A549 (cell line): ENCODE results near the gene EXOG. TPM values are rescaled to one million over a fixed set of nuclear protein-coding genes. Genes with fewer than 3 reads are reported as not detected.

ENCODE experiments used
- ATAC-seq, 2 experiments: fragments of 200-7000 bp in 1 of 2; fragments of >200 bp in 1 of 2; cut with Nextera tagmentation in 1 of 2; cut with Tn5 transposase in 1 of 2; 3 replicates each; pipeline versions ENCODE4 v1.8.0 to v1.9.1; 2018 to 2020; ENCODE audit warnings: mild to moderate bottlenecking in 1 of 2, moderate library complexity in 1 of 2
- CTCF ChIA-PET: fragments of 300-600 bp; sonication (Branson Sonifier 250); formaldehyde crosslinking; extraction: SDS; loops from one replicate; lab custom pipeline; 2021; ENCODE audit warnings: antibody characterized with exemption, inconsistent platforms; lab: Yijun Ruan, JAX
- POLR2A ChIA-PET: fragments of 350-600 bp; formaldehyde crosslinking; extraction: SDS; loops from one replicate; lab custom pipeline; 2021; ENCODE audit warnings: antibody characterized with exemption, inconsistent platforms; lab: Yijun Ruan, JAX
- DNase-seq, 2 experiments: peaks; one replicate each; pipeline versions ENCODE4 v3.0.0 to v3.0.0-alpha.2; 2011 to 2016; ENCODE audit warnings: low read depth in 1 of 2, low spot score in 1 of 2
- FAIRE-seq: peaks from 2 replicates; lab custom pipeline; 2011; peaks lifted over from hg19 to GRCh38; lab: Jason Lieb, UNC
- H3K27ac ChIP-seq, 2 experiments: fragments of >200 bp; sonication (Bioruptor Twin); formaldehyde crosslinking; 3 replicates each; pipeline ENCODE4 v1.5.1; 2016 to 2017
- H3K4me1 ChIP-seq: fragments of >200 bp; sonication (Bioruptor Twin); formaldehyde crosslinking; 3 replicates; pipeline ENCODE4 v1.6.1; 2016
- H3K4me2 ChIP-seq: fragments of >200 bp; sonication (Bioruptor Twin); formaldehyde crosslinking; 3 replicates; pipeline ENCODE4 v1.6.1; 2016
- H3K4me3 ChIP-seq: fragments of >200 bp; sonication (Bioruptor Twin); formaldehyde crosslinking; 3 replicates; pipeline ENCODE4 v1.5.1; 2016
- H3K9me3 ChIP-seq: fragments of >200 bp; sonication (Bioruptor Twin); formaldehyde crosslinking; 3 replicates; pipeline ENCODE4 v1.6.1; 2016
- CBX8 ChIP-seq: fragments of 200-600 bp; sonication (generic); IDR thresholded peaks from 2 replicates; pipeline ENCODE4 v1.6.1; 2016
- CHD4 ChIP-seq: fragments of 200-600 bp; sonication (generic); IDR thresholded peaks from 2 replicates; pipeline ENCODE4 v1.6.1; 2016; ENCODE audit warnings: antibody characterized with exemption, mild to moderate bottlenecking, borderline replicate concordance
- EHMT2 ChIP-seq: fragments of 200-600 bp; sonication (generic); IDR thresholded peaks from 2 replicates; pipeline ENCODE4 v1.6.1; 2016; ENCODE audit warnings: antibody characterized with exemption, low read depth, mild to moderate bottlenecking, moderate library complexity
- FOSB ChIP-seq: fragments of 250-450 bp; sonication (Bioruptor Pico); IDR thresholded peaks from 2 replicates; pipeline ENCODE4 v1.5.0; 2020; ENCODE audit warnings: mild to moderate bottlenecking, moderate library complexity
- FOXS1 ChIP-seq: fragments of 250-450 bp; sonication (Bioruptor Pico); IDR thresholded peaks from 2 replicates; pipeline ENCODE4 v1.5.0; 2020; ENCODE audit warnings: mild to moderate bottlenecking, moderate library complexity
- GATA3 ChIP-seq: IDR thresholded peaks from 2 replicates; pipeline ENCODE4 v1.6.1; 2012; ENCODE audit warnings: borderline replicate concordance
- HDAC2 ChIP-seq: fragments of 200-600 bp; sonication (generic); IDR thresholded peaks from 2 replicates; pipeline ENCODE4 v1.6.1; 2016
- HOXA7 ChIP-seq: fragments of 250-450 bp; sonication (Bioruptor Pico); IDR thresholded peaks from 2 replicates; pipeline ENCODE4 v1.5.0; 2020; ENCODE audit warnings: mild to moderate bottlenecking, moderate library complexity
- JUNB ChIP-seq: fragments of >200 bp; sonication (Bioruptor Twin); formaldehyde crosslinking; IDR thresholded peaks from 2 replicates; pipeline ENCODE4 v1.6.1; 2016
- KDM5A ChIP-seq: fragments of 200-600 bp; sonication (generic); IDR thresholded peaks from 2 replicates; pipeline ENCODE4 v1.6.1; 2016; ENCODE audit warnings: antibody characterized with exemption, mild to moderate bottlenecking
- NR3C1 ChIP-seq: fragments of >200 bp; sonication (Bioruptor Twin); formaldehyde crosslinking; IDR thresholded peaks from 3 replicates; pipeline ENCODE4 v1.6.1; 2017
- PHF8 ChIP-seq: fragments of 200-600 bp; sonication (generic); IDR thresholded peaks from 2 replicates; pipeline ENCODE4 v1.6.1; 2016; ENCODE audit warnings: low read depth, mild to moderate bottlenecking, antibody characterized with exemption, moderate library complexity, borderline replicate concordance
- POLR2A ChIP-seq: IDR thresholded peaks from 2 replicates; pipeline ENCODE4 v1.6.1; 2012; ENCODE audit warnings: mild to moderate bottlenecking, low read length
- POLR2AphosphoS2 ChIP-seq: conservative IDR thresholded peaks from 2 replicates; pipeline ENCODE4 v1.6.1; 2012; ENCODE audit warnings: low read length, improper control_type of control experiment, inconsistent platforms
- RFX5 ChIP-seq: fragments of 450-650 bp; IDR thresholded peaks from 2 replicates; pipeline ENCODE4 v1.7.1; 2014; ENCODE audit warnings: antibody characterized with exemption, mild to moderate bottlenecking, moderate library complexity
- SREBF2 ChIP-seq: fragments of 450-650 bp; IDR thresholded peaks from 2 replicates; pipeline ENCODE4 v1.6.1; 2014; ENCODE audit warnings: mild to moderate bottlenecking, moderate library complexity
- TFCP2L1 ChIP-seq: fragments of 250-450 bp; sonication (Bioruptor Pico); IDR thresholded peaks from 2 replicates; pipeline ENCODE4 v1.5.0; 2021; ENCODE audit warnings: mild to moderate bottlenecking
- ZC3H11A ChIP-seq: fragments of 450-650 bp; IDR thresholded peaks from 2 replicates; pipeline ENCODE4 v1.6.1; 2014; ENCODE audit warnings: antibody characterized with exemption, mild to moderate bottlenecking
- ZFP36 ChIP-seq: fragments of 450-650 bp; IDR thresholded peaks from 2 replicates; pipeline ENCODE4 v1.6.1; 2014; ENCODE audit warnings: borderline replicate concordance; ENCODE audit not compliant: partially characterized antibody
- WGBS: methylation state at CpG from one replicate; pipeline ENCODE4 v1.1.6; 2017; ENCODE audit errors: missing lambda C conversion rate; 5-methylcytosine and 5-hydroxymethylcytosine counted together
- polyA plus RNA-seq, 4 experiments: library from polyadenylated mRNA; depleted of rRNA in 3 of 4; stranded (reverse); fragments of >200 nt; fragmentation: RNase III in 1 of 4; extraction: RNeasy Plus Mini Kit Qiagen cat#74134 plus additional on column Dnase treatment in 1 of 4; gene quantifications; 2 replicates in 3 of 4; 3 replicates in 1 of 4; pipeline ENCODE4 v1.2.3, GENCODE V29; 2011 to 2017
- TF ChIP-seq, protein P1 (sequence below): fragments of >200 bp; sonication (Bioruptor Twin); formaldehyde crosslinking; IDR thresholded peaks from 2 replicates; pipeline ENCODE4 v1.6.1; 2016
- TF ChIP-seq, protein P2 (sequence below): IDR thresholded peaks from 2 replicates; pipeline ENCODE4 v1.6.1; 2012; ENCODE audit warnings: low read depth, borderline replicate concordance
- TF ChIP-seq, protein P3 (sequence below): IDR thresholded peaks from 2 replicates; pipeline ENCODE4 v1.6.1; 2012
- TF ChIP-seq, protein P4 (sequence below): fragments of >200 bp; sonication (Bioruptor Twin); formaldehyde crosslinking; IDR thresholded peaks from 3 replicates; pipeline ENCODE4 v1.5.1; 2016

The EXOG gene
- polyA plus RNA-seq, 2 of the 4 experiments (the other 2 are of a cell fraction), result 11.2 to 17.1 TPM

DNA sequence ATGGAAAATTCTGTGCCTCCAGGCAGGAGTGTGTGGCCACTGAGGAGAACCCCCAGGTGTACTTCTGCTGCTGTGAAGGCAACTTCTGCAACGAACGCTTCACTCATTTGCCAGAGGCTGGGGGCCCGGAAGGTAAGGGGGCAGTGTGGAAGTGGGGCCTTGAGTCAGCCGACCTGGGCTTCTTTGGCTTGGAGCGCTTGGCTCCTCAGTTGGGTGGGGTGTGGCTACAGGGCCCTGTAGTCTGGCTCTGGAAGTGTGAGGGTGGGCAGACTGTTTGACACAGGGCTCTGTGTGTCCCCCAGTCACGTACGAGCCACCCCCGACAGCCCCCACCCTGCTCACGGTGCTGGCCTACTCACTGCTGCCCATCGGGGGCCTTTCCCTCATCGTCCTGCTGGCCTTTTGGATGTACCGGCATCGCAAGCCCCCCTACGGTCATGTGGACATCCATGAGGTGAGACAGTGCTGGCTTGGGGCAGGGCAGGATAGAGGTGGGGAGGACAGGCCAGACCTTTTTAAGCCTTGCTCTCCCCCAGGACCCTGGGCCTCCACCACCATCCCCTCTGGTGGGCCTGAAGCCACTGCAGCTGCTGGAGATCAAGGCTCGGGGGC is 18.2 kb upstream of the EXOG start:
- H3K9me3 ChIP-seq, result no peaks in the 10 kb centered on the region
- no peak for DNase-seq
- ChIA-PET CTCF (interaction anchor here (2.8 to 4.4 kb wide), 2 partner anchors 8 to 132 kb away, joined by 14 to 29 read pairs; partner anchors contain the start of gene XYLB), POLR2A (no interaction called here)
- no peak overlapping the region for H3K27ac ChIP-seq
- no peak for FAIRE-seq
- H3K4me1 ChIP-seq, result no peaks in the 10 kb centered on the region
- TF ChIP-seq, protein P1, sequence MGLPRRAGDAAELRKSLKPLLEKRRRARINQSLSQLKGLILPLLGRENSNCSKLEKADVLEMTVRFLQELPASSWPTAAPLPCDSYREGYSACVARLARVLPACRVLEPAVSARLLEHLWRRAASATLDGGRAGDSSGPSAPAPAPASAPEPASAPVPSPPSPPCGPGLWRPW, result no peak
- TF ChIP-seq RFX5 (no peak), HDAC2 (no peak), GATA3 (no peak), POLR2AphosphoS2 (no peak), CBX8 (no peak), ZFP36 (no peak), KDM5A (no peak), TFCP2L1 (CRISPR knock-in tag) (no peak), CHD4 (no peak), ZC3H11A (no peak), PHF8 (no peak)
- TF ChIP-seq, protein P2, sequence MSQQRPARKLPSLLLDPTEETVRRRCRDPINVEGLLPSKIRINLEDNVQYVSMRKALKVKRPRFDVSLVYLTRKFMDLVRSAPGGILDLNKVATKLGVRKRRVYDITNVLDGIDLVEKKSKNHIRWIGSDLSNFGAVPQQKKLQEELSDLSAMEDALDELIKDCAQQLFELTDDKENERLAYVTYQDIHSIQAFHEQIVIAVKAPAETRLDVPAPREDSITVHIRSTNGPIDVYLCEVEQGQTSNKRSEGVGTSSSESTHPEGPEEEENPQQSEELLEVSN, result no peak
- no peak overlapping the region for H3K4me3 ChIP-seq
- no peak overlapping the region for H3K4me2 ChIP-seq
- 94% methylated on average over 9 of the region's 15 CpGs for WGBS
- no peak for ATAC-seq

DNA sequence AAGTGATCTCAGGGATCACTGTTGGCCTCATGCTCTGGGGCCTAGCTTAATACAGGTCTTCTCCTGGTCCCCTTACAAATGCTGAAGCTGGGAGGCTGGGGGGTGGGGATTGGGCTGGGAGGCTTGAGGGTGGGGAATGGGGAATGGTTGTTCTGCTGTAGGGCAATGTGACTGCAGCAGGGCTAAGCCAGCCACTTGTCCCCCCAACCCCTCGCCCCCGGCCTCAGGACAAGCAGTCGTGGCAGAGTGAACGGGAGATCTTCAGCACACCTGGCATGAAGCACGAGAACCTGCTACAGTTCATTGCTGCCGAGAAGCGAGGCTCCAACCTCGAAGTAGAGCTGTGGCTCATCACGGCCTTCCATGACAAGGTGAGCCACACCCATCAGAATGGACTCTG is 17.2 kb upstream of the EXOG start:
- FAIRE-seq (no peak), DNase-seq (no peak)
- TF ChIP-seq, protein P3, sequence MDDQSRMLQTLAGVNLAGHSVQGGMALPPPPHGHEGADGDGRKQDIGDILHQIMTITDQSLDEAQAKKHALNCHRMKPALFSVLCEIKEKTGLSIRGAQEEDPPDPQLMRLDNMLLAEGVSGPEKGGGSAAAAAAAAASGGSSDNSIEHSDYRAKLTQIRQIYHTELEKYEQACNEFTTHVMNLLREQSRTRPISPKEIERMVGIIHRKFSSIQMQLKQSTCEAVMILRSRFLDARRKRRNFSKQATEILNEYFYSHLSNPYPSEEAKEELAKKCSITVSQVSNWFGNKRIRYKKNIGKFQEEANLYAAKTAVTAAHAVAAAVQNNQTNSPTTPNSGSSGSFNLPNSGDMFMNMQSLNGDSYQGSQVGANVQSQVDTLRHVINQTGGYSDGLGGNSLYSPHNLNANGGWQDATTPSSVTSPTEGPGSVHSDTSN, result no peak
- TF ChIP-seq SREBF2 (no peak), FOSB (CRISPR knock-in tag) (no peak), RFX5 (no peak), FOXS1 (CRISPR knock-in tag) (no peak), POLR2A (no peak), NR3C1 (no peak), JUNB (no peak), GATA3 (no peak), EHMT2 (no peak), HOXA7 (CRISPR knock-in tag) (no peak), POLR2AphosphoS2 (no peak)
- TF ChIP-seq, protein P4, sequence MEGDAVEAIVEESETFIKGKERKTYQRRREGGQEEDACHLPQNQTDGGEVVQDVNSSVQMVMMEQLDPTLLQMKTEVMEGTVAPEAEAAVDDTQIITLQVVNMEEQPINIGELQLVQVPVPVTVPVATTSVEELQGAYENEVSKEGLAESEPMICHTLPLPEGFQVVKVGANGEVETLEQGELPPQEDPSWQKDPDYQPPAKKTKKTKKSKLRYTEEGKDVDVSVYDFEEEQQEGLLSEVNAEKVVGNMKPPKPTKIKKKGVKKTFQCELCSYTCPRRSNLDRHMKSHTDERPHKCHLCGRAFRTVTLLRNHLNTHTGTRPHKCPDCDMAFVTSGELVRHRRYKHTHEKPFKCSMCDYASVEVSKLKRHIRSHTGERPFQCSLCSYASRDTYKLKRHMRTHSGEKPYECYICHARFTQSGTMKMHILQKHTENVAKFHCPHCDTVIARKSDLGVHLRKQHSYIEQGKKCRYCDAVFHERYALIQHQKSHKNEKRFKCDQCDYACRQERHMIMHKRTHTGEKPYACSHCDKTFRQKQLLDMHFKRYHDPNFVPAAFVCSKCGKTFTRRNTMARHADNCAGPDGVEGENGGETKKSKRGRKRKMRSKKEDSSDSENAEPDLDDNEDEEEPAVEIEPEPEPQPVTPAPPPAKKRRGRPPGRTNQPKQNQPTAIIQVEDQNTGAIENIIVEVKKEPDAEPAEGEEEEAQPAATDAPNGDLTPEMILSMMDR, result no peak
- TF ChIP-seq, all 56 proteins: peak for 0
- Histone ChIP-seq H3K4me2 (no peak overlapping the region), H3K4me3 (no peak overlapping the region), H3K4me1 (no peaks in the 10 kb centered on the region), H3K27ac (no peak overlapping the region), H3K9me3 (no peaks in the 10 kb centered on the region)
- CTCF ChIA-PET, result interaction anchor here (1.2 to 4.6 kb wide), 7 partner anchors 9 to 133 kb away, joined by 3 to 95 read pairs (median 14); partner anchors contain the start of genes EXOG and XYLB
- no peak for ATAC-seq
- POLR2A ChIA-PET, result no interaction called here
- 100% methylated on average over 6 of the region's 9 CpGs for WGBS
